IMR-90 (cell line): ENCODE data around the gene SLC4A5. TPM values are rescaled to one million over a fixed set of nuclear protein-coding genes. Genes with fewer than 3 reads are reported as not detected.

Experiments
- ATAC-seq: fragments of 200-7000 bp; cut with Tn5 transposase; 2 replicates; pipeline ENCODE4 v1.9.1; 2020; ENCODE audit warnings: low read depth, mild to moderate bottlenecking, moderate library complexity
- BruUV-seq: library from RNA; stranded (reverse); fragments of 400-500 nt; replicated peaks from 2 replicates; lab custom pipeline; 2021; lab: Mats Ljungman, UMichigan
- CTCF ChIA-PET: fragments of 300-600 bp; formaldehyde crosslinking; extraction: SDS; loops from one replicate; lab custom pipeline; 2021; ENCODE audit warnings: antibody characterized with exemption; lab: Yijun Ruan, JAX
- POLR2A ChIA-PET: fragments of 300-600 bp; sonication (Branson Sonifier 250); formaldehyde crosslinking; loops from one replicate; lab custom pipeline; 2022; ENCODE audit warnings: antibody characterized with exemption; ENCODE audit not compliant: unreplicated experiment; lab: Charles Lee
- DNase-seq: peaks from one replicate; pipeline ENCODE4 v3.0.0; 2013
- H2AFZ ChIP-seq: replicated peaks from 2 replicates; pipeline ENCODE3; 2013; ENCODE audit warnings: low read length, mild to moderate bottlenecking; ENCODE audit not compliant: poor library complexity
- H2AK5ac ChIP-seq: 2 replicates; pipeline ENCODE4 v1.6.1; 2013; ENCODE audit warnings: low read depth, low read length, inconsistent platforms
- H2AK9ac ChIP-seq: replicated peaks from 2 replicates; pipeline ENCODE3; 2013; ENCODE audit warnings: mild to moderate bottlenecking, low read depth, low read length, moderate library complexity; ENCODE audit not compliant: poor library complexity
- H2BK120ac ChIP-seq: 2 replicates; pipeline ENCODE4 v1.6.1; 2013; ENCODE audit warnings: low read depth, low read length, inconsistent platforms
- H2BK15ac ChIP-seq: 3 replicates; pipeline ENCODE4 v1.6.1; 2013; ENCODE audit warnings: low read depth, low read length, inconsistent platforms
- H2BK20ac ChIP-seq: 2 replicates; pipeline ENCODE4 v1.6.1; 2013; ENCODE audit warnings: low read depth, mild to moderate bottlenecking, inconsistent platforms, low read length, moderate library complexity
- H2BK5ac ChIP-seq: 2 replicates; pipeline ENCODE4 v1.6.1; 2013; ENCODE audit warnings: mild to moderate bottlenecking, low read depth, low read length, inconsistent platforms; ENCODE audit not compliant: poor library complexity, severe bottlenecking
- H3K14ac ChIP-seq: replicated peaks from 2 replicates; pipeline ENCODE4 v1.6.1; 2013; ENCODE audit warnings: low read depth, low read length, inconsistent platforms
- H3K18ac ChIP-seq: 2 replicates; pipeline ENCODE4 v1.6.1; 2013; ENCODE audit warnings: low read depth, low read length, control low read depth
- H3K23ac ChIP-seq: 2 replicates; pipeline ENCODE4 v1.6.1; 2013; ENCODE audit warnings: low read depth, low read length, inconsistent platforms
- H3K27ac ChIP-seq: 2 replicates; pipeline ENCODE4 v1.5.1; 2013; ENCODE audit warnings: mild to moderate bottlenecking, control low read depth, low read length; ENCODE audit not compliant: insufficient read depth
- H3K27me3 ChIP-seq: 2 replicates; pipeline ENCODE4 v1.6.1; 2013; ENCODE audit warnings: low read length; ENCODE audit not compliant: control insufficient read depth, insufficient read depth
- H3K36me3 ChIP-seq: 2 replicates; pipeline ENCODE4 v1.6.1; 2013; ENCODE audit warnings: low read length, mixed read lengths; ENCODE audit not compliant: control insufficient read depth, insufficient read depth
- H3K4ac ChIP-seq: 2 replicates; pipeline ENCODE4 v1.6.1; 2013; ENCODE audit warnings: low read depth, low read length, inconsistent platforms
- H3K4me1 ChIP-seq: 2 replicates; pipeline ENCODE4 v1.6.1; 2013; ENCODE audit warnings: low read length, mixed read lengths; ENCODE audit not compliant: control insufficient read depth, insufficient read depth
- H3K4me2 ChIP-seq: 2 replicates; pipeline ENCODE4 v1.6.1; 2013; ENCODE audit warnings: low read depth, mild to moderate bottlenecking, control low read depth, low read length, moderate library complexity
- H3K4me3 ChIP-seq: 2 replicates; pipeline ENCODE4 v1.5.1; 2013; ENCODE audit warnings: low read depth, mild to moderate bottlenecking, control low read depth, low read length, moderate library complexity; ENCODE audit not compliant: insufficient read depth
- H3K56ac ChIP-seq: 2 replicates; pipeline ENCODE4 v1.6.1; 2013; ENCODE audit warnings: low read length, inconsistent platforms; ENCODE audit not compliant: insufficient read depth; ENCODE audit errors: extremely low read depth
- H3K79me1 ChIP-seq, 2 experiments: 2 replicates each; pipeline ENCODE4 v1.6.1; 2013; ENCODE audit warnings: low read length in 2 of 2, inconsistent platforms in 1 of 2, low read depth in 1 of 2
- H3K9ac ChIP-seq: 2 replicates; pipeline ENCODE4 v1.6.1; 2013; ENCODE audit warnings: low read depth, low read length, control low read depth
- H3K9me1 ChIP-seq: 2 replicates; pipeline ENCODE4 v1.6.1; 2013; ENCODE audit warnings: low read length, inconsistent platforms; ENCODE audit not compliant: insufficient read depth
- H3K9me3 ChIP-seq: 2 replicates; pipeline ENCODE4 v1.6.1; 2013; ENCODE audit warnings: low read length; ENCODE audit not compliant: control insufficient read depth, insufficient read depth
- H4K20me1 ChIP-seq: 2 replicates; pipeline ENCODE4 v1.6.1; 2013; ENCODE audit warnings: low read length, inconsistent platforms; ENCODE audit not compliant: insufficient read depth
- H4K5ac ChIP-seq: 2 replicates; pipeline ENCODE4 v1.6.1; 2013; ENCODE audit warnings: mild to moderate bottlenecking, low read depth, low read length, control low read depth
- H4K8ac ChIP-seq, 2 experiments: 2 replicates each; pipeline ENCODE4 v1.6.1; 2013; ENCODE audit warnings: low read depth in 2 of 2, low read length in 2 of 2, control low read depth in 1 of 2, inconsistent platforms in 1 of 2
- H4K91ac ChIP-seq: 2 replicates; pipeline ENCODE4 v1.6.1; 2013; ENCODE audit warnings: low read depth, low read length, inconsistent platforms; ENCODE audit not compliant: insufficient read depth
- RCOR1 ChIP-seq: IDR thresholded peaks from 2 replicates; pipeline ENCODE4 v1.6.1; 2012; ENCODE audit warnings: mild to moderate bottlenecking, low read length, improper control_type of control experiment; ENCODE audit not compliant: insufficient replicate concordance
- WGBS, 2 experiments: methylation state at CpG; one replicate each; pipeline versions ENCODE4 v1.1.5 to v1.1.7; 2013; ENCODE audit warnings: missing lambda C conversion rate in 2 of 2; ENCODE audit not compliant: insufficient read length in 1 of 2; ENCODE audit errors: extremely low coverage in 2 of 2; 5-methylcytosine and 5-hydroxymethylcytosine counted together
- dilution Hi-C: fragments of 300-500 bp; cut with HindIII; formaldehyde crosslinking; loops from one replicate; pipeline ENCODE4 v1.14.3; 2018; ENCODE audit warnings: low sequenced_read_pairs; ENCODE audit not compliant: unreplicated experiment
- in situ Hi-C: fragments of 300-500 bp; cut with MboI; formaldehyde crosslinking; loops from 3 replicates; pipeline ENCODE4 v1.14.3; 2019; ENCODE audit warnings: low sequenced_read_pairs, inconsistent platforms, mixed read lengths
- intact Hi-C: fragments of 100-400 bp; cut with micrococcal nuclease; formaldehyde crosslinking; loops from 2 replicates; pipeline ENCODE4 v1.10.0; 2022
- polyA plus RNA-seq, 3 experiments: library from polyadenylated mRNA; depleted of rRNA; stranded (reverse); fragments of >200 nt; gene quantifications; 2 replicates each; pipeline ENCODE4 v1.2.3, GENCODE V29; 2012; ENCODE audit warnings: low replicate concordance in 1 of 3
- total RNA-seq: library from RNA; depleted of rRNA; stranded (reverse); fragments of >200 nt; gene quantifications from 2 replicates; pipeline ENCODE4 v1.2.3, GENCODE V29; 2012
- TF ChIP-seq, protein P1 (sequence below): conservative IDR thresholded peaks from 2 replicates; pipeline ENCODE4 v1.5.1; 2012; ENCODE audit warnings: mild to moderate bottlenecking, low read depth, low read length, improper control_type of control experiment

The SLC4A5 gene
- total and polyA plus RNA-seq, 2 of the 4 experiments (the other 2 are of a cell fraction) = 0.18 to 0.22 TPM

DNA sequence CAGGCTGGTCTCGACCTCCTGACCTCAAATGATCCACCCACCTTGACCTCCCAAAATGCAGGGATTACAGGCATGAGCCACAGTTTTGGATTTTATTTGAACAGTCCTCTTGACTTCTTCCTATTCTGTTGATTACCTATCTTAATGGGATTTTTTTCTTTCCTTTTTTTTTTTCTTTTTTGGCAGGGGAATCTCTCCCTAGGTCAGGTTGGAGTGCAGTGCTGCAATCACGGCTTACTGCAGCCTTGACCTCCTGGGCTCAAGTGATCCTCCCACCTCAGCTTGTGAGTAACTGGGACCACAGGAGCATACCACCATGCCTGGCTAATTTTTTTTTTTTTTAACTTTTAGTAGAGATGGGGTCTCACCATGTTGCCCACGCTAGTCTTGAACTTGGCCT is 142.0 kb downstream of the SLC4A5 start:
- Histone ChIP-seq H3K23ac (no peak overlapping the region), H4K91ac (no peak overlapping the region), H3K27ac (peak overlapping the region; percentile 6; the same call in 1 of the 2 replicates), H4K20me1 (peaks cover 69% of the 10 kb centered on the region), H3K27me3 (no peaks in the 10 kb centered on the region), H3K14ac (no peak overlapping the region), H2BK20ac (no peak overlapping the region), H4K5ac (no peak overlapping the region), H3K4ac (no peak overlapping the region), H2AK9ac (no peak overlapping the region), H3K4me2 (peak overlapping the region; percentile 50; the same call in 1 of the 2 replicates), H3K9ac (no peak overlapping the region), H3K9me1 (peaks cover 27% of the 10 kb centered on the region), H2BK5ac (no peak overlapping the region), H2BK120ac (no peak overlapping the region), H3K79me1 (peaks cover 8 to 58% of the 10 kb centered on the region in 2 experiments; a peak in 3 of 4 replicates), H3K56ac (no peak overlapping the region), H2AFZ (no peak overlapping the region), H2BK15ac (no peak overlapping the region), H4K8ac (no peak overlapping the region), H2AK5ac (no peak overlapping the region), H3K4me3 (no peak overlapping the region), H3K4me1 (peaks cover 10% of the 10 kb centered on the region), H3K36me3 (peaks cover 10% of the 10 kb centered on the region; the same call in 1 of the 2 replicates), H3K18ac (no peak overlapping the region), H3K9me3 (no peaks in the 10 kb centered on the region)
- ChIA-PET POLR2A (no interaction called here), CTCF (no interaction called here)
- ATAC-seq (no peak), DNase-seq (no peak)
- no peak for TF ChIP-seq RCOR1
- TF ChIP-seq, protein P1, sequence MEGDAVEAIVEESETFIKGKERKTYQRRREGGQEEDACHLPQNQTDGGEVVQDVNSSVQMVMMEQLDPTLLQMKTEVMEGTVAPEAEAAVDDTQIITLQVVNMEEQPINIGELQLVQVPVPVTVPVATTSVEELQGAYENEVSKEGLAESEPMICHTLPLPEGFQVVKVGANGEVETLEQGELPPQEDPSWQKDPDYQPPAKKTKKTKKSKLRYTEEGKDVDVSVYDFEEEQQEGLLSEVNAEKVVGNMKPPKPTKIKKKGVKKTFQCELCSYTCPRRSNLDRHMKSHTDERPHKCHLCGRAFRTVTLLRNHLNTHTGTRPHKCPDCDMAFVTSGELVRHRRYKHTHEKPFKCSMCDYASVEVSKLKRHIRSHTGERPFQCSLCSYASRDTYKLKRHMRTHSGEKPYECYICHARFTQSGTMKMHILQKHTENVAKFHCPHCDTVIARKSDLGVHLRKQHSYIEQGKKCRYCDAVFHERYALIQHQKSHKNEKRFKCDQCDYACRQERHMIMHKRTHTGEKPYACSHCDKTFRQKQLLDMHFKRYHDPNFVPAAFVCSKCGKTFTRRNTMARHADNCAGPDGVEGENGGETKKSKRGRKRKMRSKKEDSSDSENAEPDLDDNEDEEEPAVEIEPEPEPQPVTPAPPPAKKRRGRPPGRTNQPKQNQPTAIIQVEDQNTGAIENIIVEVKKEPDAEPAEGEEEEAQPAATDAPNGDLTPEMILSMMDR = no peak
- in situ Hi-C loops (no loop called here), dilution Hi-C loops (no loop called here), intact Hi-C loops (no loop called here)
- no TSS peak for BruUV-seq
- no CpG with 5 or more reads among the region's 3 CpGs for WGBS, 2 experiments
